ENCODE results near the gene EMC8.

EMC8 gene

DNA sequence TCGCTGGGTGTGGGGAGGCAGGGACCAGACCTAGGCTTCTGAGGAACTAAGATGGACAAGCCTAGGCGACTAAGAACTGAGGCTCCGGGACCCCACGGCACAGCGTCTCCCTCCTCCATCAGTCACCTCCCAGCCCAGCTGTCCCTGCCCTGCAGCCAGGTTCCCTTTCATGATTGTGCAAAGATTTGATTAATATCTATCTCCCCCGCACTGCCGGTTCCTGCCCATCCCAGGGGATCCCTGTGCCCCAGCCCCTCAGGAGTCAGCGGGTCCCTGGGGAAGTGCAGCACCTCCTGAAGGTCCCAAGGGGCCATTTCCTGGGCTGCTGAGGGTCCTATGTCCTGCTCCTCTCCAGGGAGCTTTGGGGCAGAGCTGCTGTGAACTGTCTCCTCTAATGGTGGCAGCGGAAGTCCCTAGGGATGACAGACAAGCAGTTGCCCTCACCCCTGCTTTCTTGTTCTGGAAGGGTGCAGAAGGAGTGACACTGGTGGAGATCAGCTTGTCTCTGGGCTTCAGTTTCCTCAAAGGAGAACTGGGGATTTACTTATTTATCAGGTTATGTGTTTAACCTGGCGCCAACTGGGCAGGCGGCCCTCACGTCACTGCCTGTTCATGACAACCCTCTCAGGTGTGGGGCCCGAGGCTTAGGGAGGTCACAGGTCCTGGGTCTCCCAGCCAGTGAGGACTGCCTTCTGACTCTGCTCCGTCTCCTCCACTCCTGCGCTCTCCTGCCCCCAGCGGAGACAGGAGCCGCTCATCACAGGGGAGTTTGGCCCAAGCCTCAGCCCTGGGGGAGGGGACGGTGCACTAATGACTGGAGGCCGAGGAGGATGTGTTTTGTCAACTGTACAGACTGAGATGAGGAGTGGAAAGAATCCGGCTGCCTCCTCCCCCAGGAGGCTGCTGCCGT is 46.6 kb downstream of the EMC8 start:
- no peak for DNase-seq

DNA sequence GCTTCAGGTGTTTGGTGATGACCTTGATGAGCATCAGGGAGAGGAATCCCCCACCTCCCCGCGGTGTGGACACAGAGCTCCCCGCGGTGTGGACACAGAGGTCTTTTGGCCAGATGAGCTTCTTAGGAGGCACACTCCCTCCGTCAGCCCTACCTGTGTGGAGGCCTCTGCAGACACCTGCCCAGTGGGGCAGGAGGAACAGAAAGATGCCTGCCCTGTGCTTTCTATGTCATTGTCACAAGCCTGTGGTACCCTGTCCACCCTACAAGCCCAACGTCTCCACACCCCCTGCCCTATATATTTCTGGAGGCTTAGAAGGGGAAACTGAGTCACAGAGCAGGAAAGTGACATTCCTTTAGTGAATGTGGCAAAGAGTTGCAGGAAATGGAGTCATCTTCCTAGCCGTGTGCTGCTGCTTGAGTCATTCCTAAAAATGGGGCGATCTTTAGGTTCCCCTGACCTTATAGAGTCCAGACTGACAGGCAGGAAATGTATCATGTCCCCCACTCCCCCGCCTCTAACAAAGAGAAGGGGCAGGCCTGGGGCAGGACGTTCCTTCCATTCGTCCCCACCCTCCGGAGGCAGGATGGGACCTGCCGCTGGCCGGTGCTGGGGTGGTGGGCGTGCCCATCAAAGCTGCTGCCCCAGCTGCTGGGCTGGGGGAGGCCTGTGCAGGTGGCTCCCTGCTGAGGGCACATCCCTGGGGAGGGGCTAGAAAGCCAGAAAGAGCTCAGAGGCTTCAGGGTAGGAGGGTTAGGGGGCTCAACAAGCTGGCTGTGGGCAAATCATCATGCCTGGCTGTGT is 47.4 kb downstream of the EMC8 start:
- no peak for DNase-seq

DNA sequence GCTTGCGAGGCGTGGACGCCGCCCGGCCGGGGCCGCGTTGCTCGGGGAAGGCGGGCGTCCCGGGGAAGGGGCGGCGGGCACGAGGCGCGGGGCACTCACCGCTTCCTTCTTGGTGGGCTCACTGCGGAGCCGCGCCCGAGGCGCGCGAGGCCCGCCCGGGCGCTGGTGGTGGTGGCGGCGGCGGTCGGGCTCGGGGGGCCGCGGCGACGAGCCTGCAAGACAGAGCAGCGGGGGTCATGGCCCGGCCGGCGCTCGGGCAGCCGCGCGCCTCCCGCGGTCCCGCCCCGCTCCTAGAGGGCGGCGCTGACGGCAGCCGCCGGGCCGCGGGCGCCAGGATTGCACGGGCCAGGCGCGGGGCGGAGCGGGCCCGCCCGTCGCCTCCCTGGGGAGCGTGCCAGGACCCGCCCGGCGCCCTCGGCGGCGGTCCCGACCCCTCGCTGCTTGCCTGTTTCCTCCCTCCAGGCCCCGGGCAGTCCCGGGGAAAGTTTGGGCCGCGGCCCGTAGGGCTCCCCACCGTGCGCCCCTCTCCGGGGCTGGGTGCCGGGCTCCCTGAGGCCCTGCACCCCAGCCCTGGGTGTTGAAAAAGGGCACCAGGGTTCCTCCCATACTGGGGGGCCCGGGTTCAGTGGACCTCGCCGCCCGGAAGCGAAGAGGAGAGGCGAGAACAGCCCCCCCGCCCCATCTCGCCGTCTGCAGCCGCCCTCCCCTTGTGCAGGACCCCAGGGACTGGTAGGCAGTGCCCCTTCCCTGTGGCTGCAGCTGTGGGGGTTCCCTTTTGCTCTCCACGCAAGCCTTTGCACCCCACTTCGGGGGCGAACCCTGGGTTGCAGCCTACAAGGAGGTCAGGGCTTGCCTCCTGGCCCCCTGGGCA is 48.3 kb downstream of the EMC8 start, which contains the start of gene C16orf74:
Gene C16orf74, minus strand, starts transcription at position 270 of the 871 bp plus-strand sequence. CDS start 15,879 bp downstream, outside the sequence.
- DNase-seq, result no peak

DNA sequence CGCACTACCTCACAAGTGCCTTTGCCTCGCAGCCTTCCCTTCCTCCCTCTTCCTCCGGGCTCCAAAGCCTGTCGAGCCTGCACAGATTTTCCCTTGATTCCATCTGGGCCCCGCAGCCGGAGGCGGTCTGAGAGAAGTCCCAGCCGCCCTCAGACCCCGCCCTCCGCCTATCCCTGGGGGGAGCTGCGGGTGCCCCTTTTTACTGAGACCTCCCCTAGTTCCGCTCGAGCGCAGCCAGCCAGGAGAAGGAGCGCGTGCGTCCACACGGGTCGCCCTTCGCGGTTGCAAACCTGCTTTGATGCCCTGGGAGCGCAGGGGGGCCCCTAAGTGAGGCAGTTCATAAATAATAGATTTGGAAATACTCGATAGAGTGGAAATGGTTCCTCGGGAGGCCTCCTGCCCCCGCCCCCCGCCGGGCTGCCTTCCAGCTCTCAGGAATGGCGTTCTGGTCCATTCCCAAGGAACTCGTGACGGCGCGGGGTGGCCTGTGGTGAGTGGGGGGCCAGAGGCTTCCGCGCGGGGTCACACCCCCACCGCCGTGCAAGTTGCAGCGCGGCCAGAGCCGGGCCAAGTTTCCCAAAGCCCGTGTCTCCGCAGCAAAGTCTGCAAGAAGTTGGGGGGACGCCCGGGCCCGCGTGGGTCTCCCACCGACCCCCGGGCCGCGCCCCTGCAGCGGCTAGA is 49.1 kb downstream of the EMC8 start:
- no peak for DNase-seq

DNA sequence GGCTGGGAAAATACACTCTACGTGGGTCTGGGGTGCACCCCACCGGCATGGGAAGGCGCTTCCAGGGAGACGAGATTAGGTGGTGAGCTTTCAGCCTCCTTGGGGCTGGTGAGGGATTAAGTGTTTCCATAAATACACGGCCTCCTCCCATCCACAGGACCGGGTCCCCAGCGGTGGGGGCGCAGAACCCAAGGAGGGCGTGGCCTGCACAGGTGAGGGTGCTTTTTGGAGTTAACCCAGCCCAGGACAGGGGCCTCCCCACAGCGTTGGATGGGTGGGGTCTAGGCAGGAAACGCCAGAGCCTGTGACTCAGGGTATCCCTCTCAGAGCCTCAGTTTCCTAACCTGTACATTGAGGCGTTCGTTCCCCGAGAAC is 49.6 kb downstream of the EMC8 start:
- DNase-seq, result no peak

DNA sequence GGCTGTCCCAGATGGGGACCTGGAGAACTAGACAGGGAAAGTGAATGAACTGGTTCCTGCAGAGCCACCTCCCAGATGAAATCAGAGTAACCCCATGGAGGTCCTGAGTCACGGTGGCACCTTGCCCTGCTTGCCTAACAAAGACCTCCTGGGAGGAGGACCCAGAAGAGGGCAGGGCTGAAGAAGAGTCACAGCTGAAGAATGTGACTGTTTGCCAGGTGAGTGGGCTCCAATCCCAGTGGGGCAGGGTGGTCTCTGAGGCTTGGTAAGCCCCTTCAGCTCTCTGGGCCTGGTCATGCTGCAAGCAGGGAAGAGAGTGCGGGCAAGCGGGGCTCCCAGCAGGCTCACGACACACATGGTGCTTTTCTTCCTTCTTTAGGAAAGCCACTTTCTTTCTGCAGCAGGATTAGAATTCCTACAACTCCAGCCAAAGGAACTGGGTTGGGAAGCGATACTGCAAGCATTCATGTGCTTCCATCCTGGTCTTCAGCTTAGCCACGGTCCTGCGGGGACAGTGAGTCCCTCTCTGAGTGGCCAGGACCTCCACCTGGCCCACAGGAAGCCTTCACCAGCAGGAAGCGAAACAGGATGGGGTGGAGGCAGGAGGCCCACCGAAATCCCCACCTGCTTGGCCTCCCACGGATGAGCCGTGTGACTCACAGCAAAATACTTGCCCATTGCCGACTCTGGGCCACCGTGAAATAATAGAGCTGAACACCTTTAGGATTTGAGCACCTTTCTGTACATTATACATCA is 52.7 kb downstream of the EMC8 start:
- no peak for DNase-seq

DNA sequence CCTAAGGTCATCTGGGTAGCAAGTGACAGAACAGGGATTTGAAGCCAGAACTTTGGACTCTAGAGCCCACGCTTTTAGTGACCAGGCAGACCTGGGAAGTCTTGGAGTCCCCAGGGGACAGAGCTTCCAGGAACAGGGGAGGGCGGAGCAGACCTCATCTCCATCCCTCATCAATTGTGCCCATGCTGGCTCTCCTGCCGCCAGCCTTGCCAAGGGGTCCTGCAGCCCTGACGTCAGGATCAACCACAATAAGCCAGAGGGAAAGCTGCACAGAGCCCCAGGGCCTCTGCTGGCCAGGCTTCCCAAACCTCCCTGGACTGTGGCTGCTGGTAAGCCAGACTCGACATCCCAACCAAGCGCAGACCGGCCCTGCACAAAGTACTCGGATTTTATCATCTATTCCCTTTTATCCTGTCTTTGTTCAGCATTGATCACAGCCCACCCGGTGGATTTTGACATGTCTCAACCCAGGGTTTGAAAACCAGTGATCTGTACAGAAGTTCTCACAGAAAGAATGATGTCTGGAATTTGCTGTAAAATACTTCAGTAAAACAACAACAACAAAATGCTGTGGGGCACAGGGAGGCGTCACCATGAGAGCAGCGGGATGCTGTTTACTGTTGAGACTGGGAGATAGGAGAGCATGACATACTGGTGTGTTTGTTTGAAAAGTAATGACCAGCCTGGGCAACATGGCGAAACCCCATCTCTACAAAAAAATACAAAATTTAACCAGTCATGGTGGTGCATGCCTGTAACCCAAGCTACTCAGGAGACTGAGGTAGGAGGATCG is 60.2 kb downstream of the EMC8 start:
- no peak for DNase-seq

DNA sequence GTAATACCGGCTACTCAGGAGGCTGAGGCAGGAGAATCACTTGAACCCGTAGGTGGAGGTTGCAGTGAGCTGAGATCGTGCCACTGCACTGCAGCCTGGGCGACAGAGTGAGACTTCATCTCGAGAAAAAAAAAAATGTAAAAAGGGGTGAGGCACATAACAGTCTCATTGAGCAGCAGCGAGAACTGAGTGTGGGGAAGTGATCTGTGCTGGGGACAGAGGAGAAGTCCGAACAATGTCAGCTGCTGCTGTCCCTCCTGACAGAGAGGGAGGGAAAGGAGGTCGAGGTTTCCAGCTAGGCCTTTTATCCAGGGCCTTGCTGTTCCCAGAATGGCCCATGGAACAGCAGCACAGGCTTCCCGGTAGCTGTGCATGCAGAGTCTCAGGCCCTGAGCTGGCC is 62.4 kb downstream of the EMC8 start:
- DNase-seq, result no peak

DNA sequence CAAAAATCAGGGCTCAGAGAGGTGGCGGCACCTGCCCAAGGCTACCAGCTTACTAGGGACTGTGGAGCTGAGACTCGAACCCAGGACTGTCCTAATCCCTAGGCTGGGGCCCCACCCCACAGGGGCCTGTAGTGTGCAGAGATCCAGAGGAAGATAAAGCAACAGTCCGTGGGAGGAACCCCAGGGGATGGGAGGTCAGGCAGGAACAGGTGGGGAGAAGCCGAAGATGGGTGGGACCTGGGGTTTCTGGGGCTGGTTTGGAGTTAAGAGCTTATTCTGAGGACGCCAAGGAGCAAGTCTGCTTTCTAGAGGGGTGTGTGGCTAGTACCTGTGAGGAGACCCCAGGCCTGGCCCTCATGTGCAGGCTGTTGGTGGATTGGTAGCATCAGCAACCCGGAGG is 63.4 kb downstream of the EMC8 start:
- no peak for DNase-seq

DNA sequence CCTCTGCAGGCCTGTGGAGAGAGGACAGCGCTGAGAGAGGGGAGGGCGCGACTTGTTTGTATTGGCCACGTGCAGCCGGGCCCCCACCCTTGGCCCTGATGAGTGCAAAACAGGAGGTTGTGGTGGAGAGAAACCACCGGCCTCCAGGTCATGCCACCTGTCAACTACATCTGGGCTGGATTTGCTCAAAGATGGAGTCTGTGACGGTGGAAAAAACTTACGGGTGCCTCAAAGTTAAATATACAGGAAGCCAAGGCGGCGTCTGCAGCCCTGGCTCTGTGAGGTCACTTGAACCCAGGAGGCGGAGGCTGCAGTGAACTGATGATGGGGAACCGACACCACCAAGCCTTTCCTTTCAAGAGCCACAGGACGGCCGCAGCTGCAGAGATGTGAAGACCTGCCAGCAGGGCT is 64.1 kb downstream of the EMC8 start:
- DNase-seq, result peak; percentile 26

DNA sequence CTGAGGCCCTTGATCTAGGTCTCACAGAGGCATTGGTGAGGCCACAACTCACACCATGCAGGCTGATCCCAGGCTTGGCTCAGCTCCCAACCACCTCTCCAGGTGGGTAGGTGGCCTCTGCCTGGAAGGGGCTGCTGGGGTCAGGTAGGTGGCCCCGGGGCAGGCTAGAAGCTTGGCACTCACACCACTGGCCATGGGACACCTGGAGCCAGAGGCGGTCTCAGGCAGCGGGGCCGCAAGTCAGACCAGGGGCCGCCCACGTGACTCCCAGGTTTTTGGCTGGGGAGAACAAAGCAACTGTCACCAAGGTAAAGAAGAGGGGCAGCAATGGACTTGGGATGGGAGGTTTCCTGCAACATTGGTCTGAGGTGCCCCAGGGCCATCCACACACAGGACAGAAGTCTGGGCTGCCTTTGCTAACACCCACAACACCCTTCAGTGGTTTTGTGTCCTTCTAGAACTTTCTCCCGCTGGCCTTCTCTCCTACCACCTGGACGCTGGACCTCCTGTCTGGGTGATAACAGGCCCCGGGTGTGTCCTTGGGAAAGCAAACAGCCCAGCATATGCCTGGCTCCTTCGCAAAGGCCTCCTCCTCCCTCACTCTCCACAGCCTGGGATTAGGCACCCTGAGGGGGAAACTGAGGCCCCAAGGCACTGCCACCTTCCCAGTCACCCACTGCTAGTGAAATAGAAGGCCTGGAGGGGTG is 64.9 kb downstream of the EMC8 start:
- no peak for DNase-seq

DNA sequence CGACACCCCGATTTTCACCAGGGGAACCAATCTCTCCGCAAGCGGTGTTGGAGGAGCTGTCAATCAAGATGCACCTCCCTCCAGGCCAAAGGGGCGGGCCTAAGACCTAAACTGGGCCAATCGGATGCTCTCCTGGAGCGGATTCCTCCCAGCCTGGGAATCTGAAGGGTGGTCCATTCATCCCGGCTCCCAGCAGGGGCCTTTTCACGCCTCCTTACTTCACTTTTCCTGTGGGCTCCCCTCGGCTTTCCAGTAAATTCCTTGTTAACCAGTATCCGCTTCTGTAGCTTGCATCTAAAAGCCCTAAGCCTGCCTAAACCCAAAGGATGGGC is 65.5 kb downstream of the EMC8 start:
- no peak for DNase-seq

DNA sequence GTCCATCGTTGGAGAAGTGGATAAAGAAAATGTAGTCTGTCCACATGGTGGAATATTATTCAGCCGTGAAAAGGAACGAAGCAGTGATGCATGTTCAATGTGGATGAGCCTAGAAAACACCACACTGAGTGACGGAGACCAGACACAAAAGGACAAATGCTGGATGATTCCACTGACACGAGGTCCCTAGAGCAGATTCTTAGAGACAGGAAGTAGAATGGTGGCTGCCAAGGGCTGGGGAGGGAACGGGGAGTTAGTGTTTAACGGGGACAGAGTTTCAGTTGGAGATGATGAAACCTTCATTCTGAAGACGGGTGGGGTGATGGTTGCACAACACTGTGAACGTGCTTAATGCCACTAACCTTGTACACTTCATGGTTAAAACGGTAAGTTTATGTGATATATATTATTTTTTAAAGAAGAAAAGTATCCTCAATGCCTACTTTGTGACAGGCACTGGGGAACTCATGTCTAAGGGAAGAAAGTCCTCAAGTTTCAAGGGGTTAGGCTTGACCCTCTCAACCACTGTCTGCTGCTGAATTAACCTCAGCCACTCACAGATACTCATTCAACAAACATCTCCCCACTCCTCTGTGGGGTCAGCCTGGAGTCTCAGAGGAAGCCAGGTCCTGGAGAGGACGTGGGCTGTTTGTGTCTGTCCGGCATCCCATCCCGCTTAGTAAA is 66.0 kb downstream of the EMC8 start:
- no peak for DNase-seq

DNA sequence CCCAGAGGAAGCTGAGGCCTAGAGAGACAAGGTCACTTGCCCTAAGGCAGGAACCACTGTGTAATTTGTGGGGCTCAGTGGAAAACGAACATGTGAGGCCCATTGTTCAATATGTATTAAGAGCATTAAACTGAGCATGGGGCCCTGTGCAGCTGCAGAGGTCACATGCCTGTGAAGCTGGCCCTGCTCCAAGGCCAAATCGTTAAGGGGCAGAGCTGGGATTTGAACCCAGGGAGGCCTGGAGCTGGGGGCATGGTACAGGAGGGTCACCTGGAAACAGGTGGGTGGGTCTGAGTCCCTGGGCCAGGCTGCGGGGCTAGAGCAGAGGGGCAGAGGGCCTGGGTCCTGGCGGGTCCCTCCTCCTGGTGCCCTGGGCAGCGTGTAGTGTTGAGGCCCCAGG is 68.2 kb downstream of the EMC8 start:
- no peak for DNase-seq

DNA sequence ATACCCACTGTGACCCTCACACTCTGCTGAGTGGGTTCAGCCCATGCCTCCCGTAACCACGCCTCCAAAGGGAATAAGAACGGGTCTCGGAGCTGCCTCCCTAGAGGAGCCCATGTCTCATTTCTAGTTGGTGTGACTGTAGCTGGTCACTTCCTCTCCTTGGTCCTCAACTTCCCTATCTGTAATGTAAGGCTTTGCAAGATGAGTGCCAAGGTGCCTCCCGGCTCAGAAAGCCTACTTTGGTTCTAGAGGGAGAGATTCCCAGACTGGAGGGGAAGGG is 69.2 kb downstream of the EMC8 start:
- no peak for DNase-seq

DNA sequence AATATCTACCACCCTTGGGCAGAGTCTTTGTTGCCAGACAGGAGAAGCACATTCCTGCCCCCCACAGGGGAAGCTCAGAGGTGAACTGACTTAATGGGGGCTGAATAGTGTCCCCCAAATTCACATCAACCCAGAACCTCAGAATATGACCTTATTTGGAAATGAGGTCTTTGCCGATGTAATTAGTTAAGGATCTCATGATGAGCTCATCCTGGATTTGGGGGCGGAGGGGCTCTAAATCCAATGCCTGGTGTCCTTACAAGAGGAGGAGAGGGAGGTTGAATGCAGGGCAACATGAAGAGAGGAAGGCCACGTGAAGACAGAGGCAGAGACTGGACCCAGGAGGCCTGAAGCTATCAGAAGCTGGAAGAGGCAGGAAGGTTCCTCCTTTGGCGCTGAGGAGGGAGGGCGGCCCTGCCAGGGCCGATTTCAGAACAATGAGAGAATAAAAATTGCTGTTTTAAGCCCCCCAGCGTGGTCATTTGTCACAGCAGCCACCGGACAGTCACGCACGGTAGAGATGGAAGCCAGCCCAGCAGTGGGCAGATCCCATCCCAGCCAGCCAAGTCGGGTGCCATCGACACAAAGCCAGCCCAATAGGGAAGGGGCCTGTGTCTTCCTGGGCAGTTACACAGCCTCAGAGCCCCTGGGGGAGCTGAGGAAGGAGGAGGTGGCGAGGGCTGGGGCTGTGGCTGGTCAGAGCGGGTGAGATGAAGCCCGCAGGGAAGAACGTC is 69.7 kb downstream of the EMC8 start:
- no peak for DNase-seq

DNA sequence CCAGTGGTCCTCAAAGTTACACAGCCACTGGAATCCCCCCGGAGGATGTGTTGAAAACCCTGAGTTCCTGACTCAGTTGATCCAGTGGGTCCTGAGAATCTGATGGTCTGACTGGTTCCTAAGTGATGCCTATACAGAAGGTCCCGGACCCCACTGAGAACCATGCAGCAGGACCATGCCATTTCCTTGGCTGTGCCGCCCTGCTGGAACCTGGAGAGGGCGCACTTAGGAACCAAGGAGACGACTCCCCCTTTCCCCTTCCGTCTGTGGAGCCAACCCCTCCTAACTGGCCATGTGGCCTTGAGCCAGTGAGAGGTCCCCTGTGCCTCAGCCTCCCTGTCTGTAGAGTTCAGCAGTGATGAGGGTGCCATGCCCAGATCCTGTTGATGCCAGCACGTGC is 70.5 kb downstream of the EMC8 start:
- no peak for DNase-seq
